GM12892 (cell line): ENCODE measurements around the gene SEC22C.

Experiments used
- POLR2A ChIP-seq: IDR thresholded peaks from 2 replicates; pipeline ENCODE4 v1.6.1; 2011; ENCODE audit warnings: low read depth, low read length, control low read depth
- POLR2AphosphoS5 ChIP-seq: IDR thresholded peaks from 2 replicates; pipeline ENCODE4 v1.6.1; 2011; ENCODE audit warnings: low read depth, low read length, control low read depth
- TAF1 ChIP-seq: IDR thresholded peaks from 2 replicates; pipeline ENCODE4 v1.6.1; 2011; ENCODE audit warnings: low read depth, mild to moderate bottlenecking, control low read depth, low read length, borderline replicate concordance

GRCh38 chr3:42562047-42562907, 19.5 kb downstream of the SEC22C start:
- no peak for TF ChIP-seq POLR2A
- TF ChIP-seq TAF1 = no peak
- TF ChIP-seq POLR2AphosphoS5 = no peak
